IgD-negative memory B cell (primary cell): ENCODE data around the gene CAPS2. TPM values are rescaled to one million over a fixed set of nuclear protein-coding genes. Genes with fewer than 3 reads are reported as not detected.

Experiments used
- H3K27ac Mint-ChIP-seq, 3 donors: one replicate each; pipeline ENCODE4 v1.8.0; 2020 to 2022; ENCODE audit warnings: mild to moderate bottlenecking in 3 of 3, mixed read lengths in 3 of 3, moderate library complexity in 1 of 3
- H3K27me3 Mint-ChIP-seq: one replicate; pipeline ENCODE4 v1.8.0; 2021; ENCODE audit warnings: mixed read lengths
- H3K36me3 Mint-ChIP-seq: one replicate; pipeline ENCODE4 v1.8.0; 2020; ENCODE audit warnings: mild to moderate bottlenecking, mixed read lengths
- H3K4me1 Mint-ChIP-seq, 3 donors: one replicate each; pipeline ENCODE4 v1.8.0; 2020 to 2022; ENCODE audit warnings: mixed read lengths in 3 of 3, mild to moderate bottlenecking in 1 of 3
- H3K4me3 Mint-ChIP-seq, 4 donors: one replicate each; pipeline ENCODE4 v1.8.0; 2020 to 2022; ENCODE audit warnings: mild to moderate bottlenecking in 4 of 4, mixed read lengths in 4 of 4, moderate library complexity in 3 of 4
- H3K9me3 Mint-ChIP-seq, 3 donors: one replicate each; pipeline ENCODE4 v1.8.0; 2020 to 2021; ENCODE audit warnings: mixed read lengths in 3 of 3, mild to moderate bottlenecking in 1 of 3
- polyA plus RNA-seq: library from polyadenylated mRNA; unstranded; fragments of 300-500 nt; fragmentation: Illumina TruSeq; gene quantifications from one replicate; pipeline ENCODE4 v1.2.3, GENCODE V29; 2021

Gene CAPS2
- polyA plus RNA-seq, 1 donor from 2014 or later = 1.5 TPM

DNA sequence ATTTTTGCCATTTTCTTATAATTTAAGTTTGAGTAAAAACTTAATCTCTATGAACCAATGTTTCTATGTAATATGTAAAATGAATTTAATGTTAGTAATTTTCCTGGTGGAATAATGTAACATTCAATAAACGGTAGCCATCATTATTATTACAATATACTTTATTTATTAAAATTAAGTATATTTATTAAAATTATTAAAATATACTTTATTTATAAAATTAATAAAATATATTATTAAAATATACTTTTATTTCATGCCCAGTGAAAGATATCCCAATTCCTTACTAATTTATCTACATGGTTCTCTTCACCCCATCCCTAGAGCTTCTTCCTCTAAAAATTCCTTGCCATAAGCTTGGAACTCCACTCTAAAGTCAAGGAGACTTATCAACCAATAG, 2.5 kb downstream of the CAPS2 start:
- H3K4me3 Mint-ChIP-seq = no peak overlapping the region
- peaks cover 3 to 7% (median 7%) of the 10 kb centered on the region in 3 donors for H3K4me1 Mint-ChIP-seq
- no peaks in the 10 kb centered on the region for H3K36me3 Mint-ChIP-seq
- peaks cover 20% of the 10 kb centered on the region for H3K27me3 Mint-ChIP-seq
- no peak overlapping the region for H3K27ac Mint-ChIP-seq
- H3K9me3 Mint-ChIP-seq = no peaks in the 10 kb centered on the region

GRCh38 chr12:75323663-75324062, 6.5 kb downstream of the CAPS2 start:
- Mint-ChIP-seq H3K36me3 (no peaks in the 10 kb centered on the region), H3K27ac (no peak overlapping the region), H3K4me1 (no peaks in the 10 kb centered on the region), H3K4me3 (no peak overlapping the region), H3K27me3 (peaks cover 5% of the 10 kb centered on the region), H3K9me3 (no peaks in the 10 kb centered on the region)

DNA sequence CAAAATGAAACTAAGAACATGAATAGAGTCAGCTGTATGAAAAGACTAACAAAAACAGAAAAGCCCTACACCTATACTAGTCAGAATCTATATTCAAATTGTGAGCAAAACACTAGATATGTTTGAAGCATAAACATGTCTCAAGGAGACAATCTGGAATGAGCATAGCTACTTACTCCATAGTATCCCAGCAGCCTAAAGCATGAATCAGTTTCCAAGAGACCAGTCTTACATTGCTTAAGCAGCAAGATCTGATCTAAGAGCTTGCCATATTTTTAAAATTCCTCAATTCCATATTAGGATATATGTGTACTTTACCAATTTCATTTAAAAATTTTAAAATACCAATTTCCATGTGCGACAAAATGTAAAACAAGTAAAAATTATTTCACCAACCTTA, 7.7 kb downstream of the CAPS2 start:
- H3K9me3 Mint-ChIP-seq = no peaks in the 10 kb centered on the region
- no peaks in the 10 kb centered on the region for H3K4me1 Mint-ChIP-seq
- peaks cover 5% of the 10 kb centered on the region for H3K27me3 Mint-ChIP-seq
- no peak overlapping the region for H3K4me3 Mint-ChIP-seq
- H3K36me3 Mint-ChIP-seq = no peaks in the 10 kb centered on the region
- H3K27ac Mint-ChIP-seq = no peak overlapping the region

- peaks cover 2% of the 10 kb centered on the region for H3K27me3 Mint-ChIP-seq
- no peak overlapping the region for H3K27ac Mint-ChIP-seq
- H3K4me3 Mint-ChIP-seq = no peak overlapping the region
- H3K4me1 Mint-ChIP-seq = no peaks in the 10 kb centered on the region
- H3K9me3 Mint-ChIP-seq = no peaks in the 10 kb centered on the region
- H3K36me3 Mint-ChIP-seq = no peaks in the 10 kb centered on the region
Measured at GRCh38 chr12:75317784-75318183, 12.3 kb downstream of the CAPS2 start.

DNA sequence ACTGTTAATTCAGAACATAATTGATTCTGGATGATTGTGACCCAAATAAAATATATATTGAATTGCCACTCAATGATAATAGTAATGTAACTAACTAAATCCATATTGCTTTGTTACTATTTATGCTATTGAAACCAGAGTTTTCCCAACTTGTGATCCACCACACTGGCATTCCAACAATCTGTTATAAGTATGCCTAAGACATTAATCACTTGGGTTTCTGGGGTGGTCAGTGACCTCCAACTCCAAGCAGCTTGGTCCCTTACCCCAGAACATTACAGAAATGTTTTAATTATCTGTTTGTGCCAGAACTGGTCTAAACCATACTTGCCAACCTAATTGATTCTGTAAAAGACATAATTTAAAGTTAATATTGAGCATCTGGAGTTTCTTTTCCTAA, 14.6 kb downstream of the CAPS2 start:
- Mint-ChIP-seq H3K4me1 (no peaks in the 10 kb centered on the region), H3K27ac (no peak overlapping the region), H3K36me3 (peaks cover 1% of the 10 kb centered on the region), H3K27me3 (peaks cover 2% of the 10 kb centered on the region), H3K4me3 (no peak overlapping the region), H3K9me3 (no peaks in the 10 kb centered on the region)

- H3K4me3 Mint-ChIP-seq = no peak overlapping the region
- peaks cover 1% of the 10 kb centered on the region for H3K36me3 Mint-ChIP-seq
- H3K27me3 Mint-ChIP-seq = no peaks in the 10 kb centered on the region
- no peak overlapping the region for H3K27ac Mint-ChIP-seq
- H3K9me3 Mint-ChIP-seq = no peaks in the 10 kb centered on the region
- no peaks in the 10 kb centered on the region for H3K4me1 Mint-ChIP-seq
Measured at GRCh38 chr12:75311369-75311768, 18.8 kb downstream of the CAPS2 start.

DNA sequence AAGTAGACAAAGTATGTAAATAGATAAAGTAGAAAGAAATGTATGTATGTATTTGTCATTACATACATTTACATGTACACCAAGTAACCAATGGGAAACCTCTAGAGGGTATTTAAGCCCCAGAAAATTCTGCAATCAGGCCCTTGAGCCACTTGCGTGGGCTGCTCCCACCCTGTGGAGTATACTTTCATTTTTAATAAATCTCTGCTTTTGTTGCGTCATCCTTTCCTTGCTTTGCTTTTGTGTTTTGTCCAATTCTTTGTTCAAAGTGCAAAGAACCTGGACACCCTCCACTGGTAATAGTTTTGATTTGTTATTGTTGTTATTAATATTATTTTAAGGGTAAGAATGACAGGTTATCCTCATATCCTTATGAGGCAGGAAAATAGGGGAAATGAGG, 21.8 kb downstream of the CAPS2 start:
- H3K4me1 Mint-ChIP-seq = no peaks in the 10 kb centered on the region
- H3K9me3 Mint-ChIP-seq = peaks cover 0 to 4% (median 0%) of the 10 kb centered on the region in 3 donors
- no peak overlapping the region for H3K27ac Mint-ChIP-seq
- peaks cover 3% of the 10 kb centered on the region for H3K36me3 Mint-ChIP-seq
- H3K4me3 Mint-ChIP-seq = no peak overlapping the region
- no peaks in the 10 kb centered on the region for H3K27me3 Mint-ChIP-seq

DNA sequence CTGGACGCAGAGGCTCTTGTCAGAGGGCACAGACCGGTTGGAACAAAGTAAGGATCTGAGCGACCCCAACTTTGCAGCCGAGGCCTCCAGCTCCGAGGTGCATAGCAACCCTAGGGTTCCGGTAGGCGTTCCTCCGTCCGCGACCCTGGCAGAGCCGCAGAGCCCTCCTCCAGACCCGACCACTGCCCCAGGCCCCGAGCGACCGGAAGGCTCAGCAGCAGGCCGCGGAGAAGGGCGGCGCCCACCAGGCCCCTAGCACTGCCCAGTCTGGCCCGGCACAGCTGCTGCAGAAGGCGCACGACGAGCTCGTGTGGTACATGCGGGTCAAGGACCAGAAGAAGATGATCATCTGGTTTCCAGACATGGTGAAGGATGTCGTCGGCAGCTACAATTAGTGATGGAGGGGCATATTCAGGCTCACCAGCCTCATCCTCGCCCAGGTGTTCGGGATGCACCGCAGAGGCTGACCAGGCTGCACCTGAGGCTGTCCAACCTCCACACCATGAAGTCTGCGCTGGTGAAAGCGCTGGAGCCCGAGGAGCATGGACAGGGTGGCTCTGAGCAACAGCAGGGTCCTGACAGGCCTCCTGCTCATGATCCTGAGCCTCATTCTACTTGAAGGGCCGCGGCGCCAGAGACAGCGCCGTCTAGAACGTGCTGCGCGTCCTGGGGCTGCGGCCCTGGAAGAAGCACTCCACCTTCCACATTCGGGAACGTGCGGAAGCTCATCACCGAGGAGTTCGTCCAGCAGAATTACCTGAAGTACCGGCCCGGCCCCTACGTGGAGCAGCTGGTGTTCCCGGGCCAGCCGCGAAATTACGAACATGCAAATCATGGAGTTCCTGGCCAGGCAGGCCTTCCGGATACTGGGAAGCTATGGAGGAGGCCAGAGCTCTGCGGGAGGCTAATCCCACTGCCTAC, 24.5 kb downstream of the CAPS2 start:
- H3K27ac Mint-ChIP-seq = no peak overlapping the region
- no peak overlapping the region for H3K4me3 Mint-ChIP-seq
- no peaks in the 10 kb centered on the region for H3K27me3 Mint-ChIP-seq
- H3K36me3 Mint-ChIP-seq = peaks cover 2% of the 10 kb centered on the region
- H3K4me1 Mint-ChIP-seq = no peaks in the 10 kb centered on the region
- H3K9me3 Mint-ChIP-seq = peaks cover 0 to 4% (median 0%) of the 10 kb centered on the region in 3 donors

- Mint-ChIP-seq H3K36me3 (peaks cover 2% of the 10 kb centered on the region), H3K4me3 (no peak overlapping the region), H3K9me3 (peaks cover 0 to 4% (median 0%) of the 10 kb centered on the region in 3 donors), H3K4me1 (no peaks in the 10 kb centered on the region), H3K27ac (no peak overlapping the region), H3K27me3 (peaks cover 2% of the 10 kb centered on the region)
Measured at GRCh38 chr12:75302781-75303180, 27.3 kb downstream of the CAPS2 start.

DNA sequence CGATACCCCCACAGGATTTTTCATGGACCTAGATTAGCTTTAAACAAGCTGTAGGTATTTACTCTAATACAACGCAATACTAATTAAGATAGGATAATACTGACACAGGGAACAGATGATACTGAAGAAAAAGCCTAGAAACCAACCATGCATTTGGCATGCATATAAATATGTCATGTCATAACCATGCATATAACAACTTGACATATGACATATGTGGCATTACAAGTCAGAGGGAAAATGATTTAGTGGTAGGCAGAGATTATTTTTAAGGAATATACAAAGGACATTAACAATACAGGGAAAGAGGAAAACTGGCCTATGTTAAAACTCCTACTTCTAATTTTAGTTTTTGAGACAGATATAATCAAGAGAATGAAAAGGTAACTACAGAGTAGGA, 27.9 kb downstream of the CAPS2 start:
- H3K27ac Mint-ChIP-seq = no peak overlapping the region
- peaks cover 2% of the 10 kb centered on the region for H3K27me3 Mint-ChIP-seq
- no peak overlapping the region for H3K4me3 Mint-ChIP-seq
- H3K4me1 Mint-ChIP-seq = no peaks in the 10 kb centered on the region
- H3K36me3 Mint-ChIP-seq = peaks cover 2% of the 10 kb centered on the region
- peaks cover 0 to 4% (median 0%) of the 10 kb centered on the region in 3 donors for H3K9me3 Mint-ChIP-seq

DNA sequence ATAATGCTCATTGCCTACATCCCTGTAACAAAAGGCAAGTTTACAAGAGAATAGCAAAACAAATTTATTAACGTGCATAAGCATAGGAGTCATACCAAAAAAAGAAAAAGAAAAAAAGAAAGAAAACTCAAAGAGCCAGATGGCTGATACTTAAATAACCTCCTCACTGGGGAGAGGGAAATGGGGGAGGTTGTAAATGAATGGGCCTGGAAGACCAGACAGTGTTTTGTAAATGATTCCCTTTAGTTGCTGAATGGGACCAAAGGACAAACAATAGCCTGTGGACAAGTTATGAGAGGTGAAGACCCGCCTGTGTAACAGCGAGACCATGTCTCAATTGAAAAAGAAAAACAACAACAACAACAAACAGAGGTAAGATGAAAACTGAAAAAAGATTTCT, 35.3 kb downstream of the CAPS2 start:
- Mint-ChIP-seq H3K36me3 (no peaks in the 10 kb centered on the region), H3K9me3 (no peaks in the 10 kb centered on the region), H3K4me1 (no peaks in the 10 kb centered on the region), H3K27ac (no peak overlapping the region), H3K4me3 (no peak overlapping the region), H3K27me3 (no peaks in the 10 kb centered on the region)

- Mint-ChIP-seq H3K9me3 (no peaks in the 10 kb centered on the region), H3K36me3 (no peaks in the 10 kb centered on the region), H3K4me3 (no peak overlapping the region), H3K27me3 (no peaks in the 10 kb centered on the region), H3K4me1 (no peaks in the 10 kb centered on the region), H3K27ac (no peak overlapping the region)
Measured at GRCh38 chr12:75294336-75294735, 35.8 kb downstream of the CAPS2 start.

DNA sequence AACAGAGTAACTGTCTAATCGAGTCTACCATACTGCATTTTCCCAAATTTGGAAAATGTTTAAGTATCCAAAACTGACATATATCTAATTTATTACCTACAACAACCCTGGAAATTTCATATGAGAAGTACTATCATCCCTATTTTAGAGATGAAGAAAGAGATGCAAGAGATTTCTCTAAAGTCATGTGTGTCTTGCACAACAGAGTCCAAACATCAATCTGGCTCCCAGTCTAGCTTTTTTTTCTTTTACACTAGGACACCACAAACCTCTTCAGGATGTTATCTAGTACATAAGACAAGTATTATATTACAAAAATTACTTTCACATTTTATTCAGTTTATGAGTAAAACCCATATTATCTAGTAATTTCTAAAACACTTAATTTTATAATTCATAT, 39.1 kb downstream of the CAPS2 start:
- H3K27ac Mint-ChIP-seq = no peak overlapping the region
- no peaks in the 10 kb centered on the region for H3K36me3 Mint-ChIP-seq
- H3K27me3 Mint-ChIP-seq = peaks cover 2% of the 10 kb centered on the region
- H3K9me3 Mint-ChIP-seq = peaks cover 0 to 1% (median 0%) of the 10 kb centered on the region in 3 donors
- H3K4me3 Mint-ChIP-seq = no peak overlapping the region
- H3K4me1 Mint-ChIP-seq = no peaks in the 10 kb centered on the region

DNA sequence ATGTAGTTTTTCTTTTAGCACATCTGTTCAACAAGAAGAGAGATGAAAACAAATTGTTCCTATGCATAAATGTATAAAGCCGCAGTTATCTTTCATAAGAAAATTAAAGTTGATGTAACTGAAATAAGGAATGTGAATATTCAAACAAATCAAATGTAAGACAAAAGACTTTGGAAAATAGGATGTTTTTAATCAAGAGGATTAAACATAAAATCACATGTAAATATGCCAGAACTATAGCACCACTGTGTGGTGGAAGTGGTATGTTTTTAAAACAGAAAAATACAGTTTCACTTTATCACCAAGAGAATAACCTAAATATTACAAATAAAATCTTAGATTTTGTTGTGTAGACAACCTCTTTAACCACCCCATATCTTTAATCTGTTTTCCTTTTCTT, 40.4 kb downstream of the CAPS2 start:
- H3K27me3 Mint-ChIP-seq = peaks cover 2% of the 10 kb centered on the region
- no peaks in the 10 kb centered on the region for H3K36me3 Mint-ChIP-seq
- no peaks in the 10 kb centered on the region for H3K4me1 Mint-ChIP-seq
- H3K4me3 Mint-ChIP-seq = no peak overlapping the region
- H3K9me3 Mint-ChIP-seq = peaks cover 0 to 1% (median 0%) of the 10 kb centered on the region in 3 donors
- no peak overlapping the region for H3K27ac Mint-ChIP-seq

- Mint-ChIP-seq H3K27ac (no peak overlapping the region), H3K36me3 (no peaks in the 10 kb centered on the region), H3K4me3 (no peak overlapping the region), H3K9me3 (peaks cover 0 to 1% (median 0%) of the 10 kb centered on the region in 3 donors), H3K27me3 (peaks cover 2% of the 10 kb centered on the region), H3K4me1 (no peaks in the 10 kb centered on the region)
Measured at GRCh38 chr12:75288860-75289259, 41.3 kb downstream of the CAPS2 start.

DNA sequence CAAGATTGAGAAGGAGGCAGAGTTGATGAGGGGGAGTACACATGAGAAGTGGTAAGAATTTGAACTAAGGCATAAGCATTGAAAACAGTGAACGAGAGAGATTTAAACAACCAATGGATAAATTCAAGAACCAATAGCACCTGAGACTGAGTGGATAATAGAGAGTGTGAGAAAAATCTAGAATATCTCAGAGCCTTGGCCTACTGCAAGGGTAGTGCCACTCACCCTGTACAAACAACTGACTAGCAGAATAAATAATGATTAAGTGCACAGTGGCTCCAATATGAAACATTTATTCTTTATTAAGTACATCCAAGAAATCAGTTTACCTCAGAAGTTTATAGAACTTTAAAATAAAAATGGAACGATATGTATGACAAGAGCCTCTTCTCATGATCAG, 54.4 kb downstream of the CAPS2 start:
- Mint-ChIP-seq H3K27me3 (no peaks in the 10 kb centered on the region), H3K4me1 (peaks cover 0 to 2% (median 0%) of the 10 kb centered on the region in 3 donors), H3K27ac (no peak overlapping the region), H3K9me3 (no peaks in the 10 kb centered on the region), H3K4me3 (no peak overlapping the region), H3K36me3 (no peaks in the 10 kb centered on the region)
